ENCODE results near the gene TK2. TPM values are rescaled to one million over a fixed set of nuclear protein-coding genes. Genes with fewer than 3 reads are reported as not detected.
A peak's percentile ranks its signal among the peaks of the same experiment; 100 is the strongest.

Gene TK2
- total and polyA plus RNA-seq, 9 of the 15 experiments (the other 6 are each of a cell fraction or from before 2014, with no cell fraction given): 1.1 to 10.2 (median 5.3) TPM

DNA sequence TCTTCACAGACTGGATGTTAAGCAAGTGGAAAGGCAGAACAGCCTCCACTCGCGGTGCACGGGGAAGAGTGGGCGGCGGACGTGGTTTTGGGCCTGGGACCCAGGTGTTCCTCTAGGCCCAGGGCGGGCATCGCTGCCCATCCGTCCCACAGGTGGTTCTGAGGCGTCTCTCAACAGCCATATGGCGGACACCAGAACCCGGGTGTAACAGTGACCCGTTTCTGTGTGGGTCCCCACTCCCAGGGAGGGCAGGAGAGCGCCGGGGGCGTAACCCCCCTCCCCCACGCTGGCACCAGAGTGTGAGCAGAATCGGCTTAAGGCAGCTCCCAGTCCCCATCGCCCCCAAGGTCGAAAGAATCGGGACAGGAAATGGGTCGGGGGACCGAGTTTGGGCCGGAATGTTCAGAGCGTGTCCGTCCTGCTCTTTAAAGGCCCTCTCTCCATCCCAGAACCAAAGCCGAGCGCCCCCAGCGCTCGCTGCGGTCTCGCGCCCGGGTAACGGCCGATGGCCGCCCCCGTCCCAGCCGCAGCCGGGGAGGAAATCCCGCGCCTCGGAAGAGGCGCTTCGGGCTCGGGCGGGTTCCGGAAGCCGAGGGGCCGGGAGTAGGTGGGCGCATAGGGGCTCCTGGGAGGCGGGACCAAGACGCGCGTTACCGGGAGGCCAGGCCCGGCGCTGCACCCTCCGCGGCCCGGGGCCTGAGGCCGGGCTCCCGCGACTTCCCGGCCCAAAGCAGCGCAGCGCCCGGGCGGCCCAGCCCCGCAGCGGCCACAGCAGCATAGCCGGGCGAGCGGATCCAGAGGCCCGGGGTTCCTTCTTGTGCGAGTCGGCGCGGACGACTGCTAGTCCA is at the start of gene TK2 (continued):
- TF ChIP-seq, protein P1, sequence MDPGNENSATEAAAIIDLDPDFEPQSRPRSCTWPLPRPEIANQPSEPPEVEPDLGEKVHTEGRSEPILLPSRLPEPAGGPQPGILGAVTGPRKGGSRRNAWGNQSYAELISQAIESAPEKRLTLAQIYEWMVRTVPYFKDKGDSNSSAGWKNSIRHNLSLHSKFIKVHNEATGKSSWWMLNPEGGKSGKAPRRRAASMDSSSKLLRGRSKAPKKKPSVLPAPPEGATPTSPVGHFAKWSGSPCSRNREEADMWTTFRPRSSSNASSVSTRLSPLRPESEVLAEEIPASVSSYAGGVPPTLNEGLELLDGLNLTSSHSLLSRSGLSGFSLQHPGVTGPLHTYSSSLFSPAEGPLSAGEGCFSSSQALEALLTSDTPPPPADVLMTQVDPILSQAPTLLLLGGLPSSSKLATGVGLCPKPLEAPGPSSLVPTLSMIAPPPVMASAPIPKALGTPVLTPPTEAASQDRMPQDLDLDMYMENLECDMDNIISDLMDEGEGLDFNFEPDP (CRISPR knock-in tag; IDR thresholded peaks at IDR 0.05): 0 out of 2 replicates have a peak, but pooled peaks have one; percentile 9
- peak; percentile 66 for TF ChIP-seq POLR2A (conservative IDR thresholded peaks at IDR 0.05)
- TF ChIP-seq, protein P2, sequence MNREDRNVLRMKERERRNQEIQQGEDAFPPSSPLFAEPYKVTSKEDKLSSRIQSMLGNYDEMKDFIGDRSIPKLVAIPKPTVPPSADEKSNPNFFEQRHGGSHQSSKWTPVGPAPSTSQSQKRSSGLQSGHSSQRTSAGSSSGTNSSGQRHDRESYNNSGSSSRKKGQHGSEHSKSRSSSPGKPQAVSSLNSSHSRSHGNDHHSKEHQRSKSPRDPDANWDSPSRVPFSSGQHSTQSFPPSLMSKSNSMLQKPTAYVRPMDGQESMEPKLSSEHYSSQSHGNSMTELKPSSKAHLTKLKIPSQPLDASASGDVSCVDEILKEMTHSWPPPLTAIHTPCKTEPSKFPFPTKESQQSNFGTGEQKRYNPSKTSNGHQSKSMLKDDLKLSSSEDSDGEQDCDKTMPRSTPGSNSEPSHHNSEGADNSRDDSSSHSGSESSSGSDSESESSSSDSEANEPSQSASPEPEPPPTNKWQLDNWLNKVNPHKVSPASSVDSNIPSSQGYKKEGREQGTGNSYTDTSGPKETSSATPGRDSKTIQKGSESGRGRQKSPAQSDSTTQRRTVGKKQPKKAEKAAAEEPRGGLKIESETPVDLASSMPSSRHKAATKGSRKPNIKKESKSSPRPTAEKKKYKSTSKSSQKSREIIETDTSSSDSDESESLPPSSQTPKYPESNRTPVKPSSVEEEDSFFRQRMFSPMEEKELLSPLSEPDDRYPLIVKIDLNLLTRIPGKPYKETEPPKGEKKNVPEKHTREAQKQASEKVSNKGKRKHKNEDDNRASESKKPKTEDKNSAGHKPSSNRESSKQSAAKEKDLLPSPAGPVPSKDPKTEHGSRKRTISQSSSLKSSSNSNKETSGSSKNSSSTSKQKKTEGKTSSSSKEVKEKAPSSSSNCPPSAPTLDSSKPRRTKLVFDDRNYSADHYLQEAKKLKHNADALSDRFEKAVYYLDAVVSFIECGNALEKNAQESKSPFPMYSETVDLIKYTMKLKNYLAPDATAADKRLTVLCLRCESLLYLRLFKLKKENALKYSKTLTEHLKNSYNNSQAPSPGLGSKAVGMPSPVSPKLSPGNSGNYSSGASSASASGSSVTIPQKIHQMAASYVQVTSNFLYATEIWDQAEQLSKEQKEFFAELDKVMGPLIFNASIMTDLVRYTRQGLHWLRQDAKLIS (CRISPR knock-in tag; IDR thresholded peaks at IDR 0.05): peak; percentile 45; the same call in 1 of the 2 replicates
- TF ChIP-seq SP1 (CRISPR knock-in tag; IDR thresholded peaks at IDR 0.05): 0 out of 2 replicates have a peak, but pooled peaks have one; percentile 33
- TF ChIP-seq BRF1 (IDR thresholded peaks at IDR 0.05; ENCODE audit: borderline replicate concordance, extremely low read depth, insufficient read length): no peak
- peak; percentile 37; the same call in 1 of the 2 replicates for TF ChIP-seq KDM2B (CRISPR knock-in tag; IDR thresholded peaks at IDR 0.05)
- TF ChIP-seq, protein P3, sequence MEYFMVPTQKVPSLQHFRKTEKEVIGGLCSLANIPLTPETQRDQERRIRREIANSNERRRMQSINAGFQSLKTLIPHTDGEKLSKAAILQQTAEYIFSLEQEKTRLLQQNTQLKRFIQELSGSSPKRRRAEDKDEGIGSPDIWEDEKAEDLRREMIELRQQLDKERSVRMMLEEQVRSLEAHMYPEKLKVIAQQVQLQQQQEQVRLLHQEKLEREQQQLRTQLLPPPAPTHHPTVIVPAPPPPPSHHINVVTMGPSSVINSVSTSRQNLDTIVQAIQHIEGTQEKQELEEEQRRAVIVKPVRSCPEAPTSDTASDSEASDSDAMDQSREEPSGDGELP (CRISPR knock-in tag; IDR thresholded peaks at IDR 0.05; ENCODE audit: borderline replicate concordance): peak; percentile 36
- TF ChIP-seq TBP (optimal IDR thresholded peaks at IDR 0.05; ENCODE audit: low read depth, low read length): peak; percentile 53
- no peak for TF ChIP-seq ZNF274 (IDR thresholded peaks at IDR 0.05; ENCODE audit: borderline replicate concordance, low read depth, low read length)
- no peak for TF ChIP-seq NFYB (IDR thresholded peaks at IDR 0.05; ENCODE audit: extremely low read depth, insufficient read length)
- TF ChIP-seq, protein P4, sequence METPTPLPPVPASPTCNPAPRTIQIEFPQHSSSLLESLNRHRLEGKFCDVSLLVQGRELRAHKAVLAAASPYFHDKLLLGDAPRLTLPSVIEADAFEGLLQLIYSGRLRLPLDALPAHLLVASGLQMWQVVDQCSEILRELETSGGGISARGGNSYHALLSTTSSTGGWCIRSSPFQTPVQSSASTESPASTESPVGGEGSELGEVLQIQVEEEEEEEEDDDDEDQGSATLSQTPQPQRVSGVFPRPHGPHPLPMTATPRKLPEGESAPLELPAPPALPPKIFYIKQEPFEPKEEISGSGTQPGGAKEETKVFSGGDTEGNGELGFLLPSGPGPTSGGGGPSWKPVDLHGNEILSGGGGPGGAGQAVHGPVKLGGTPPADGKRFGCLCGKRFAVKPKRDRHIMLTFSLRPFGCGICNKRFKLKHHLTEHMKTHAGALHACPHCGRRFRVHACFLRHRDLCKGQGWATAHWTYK (CRISPR knock-in tag; IDR thresholded peaks at IDR 0.05): peak; percentile 50; the same call in 1 of the 2 replicates
- TF ChIP-seq ARID2 (IDR thresholded peaks at IDR 0.05): no peak
- peak in 2 of 3 experiments; percentile 60 to 89 for TF ChIP-seq YY1 (IDR thresholded peaks at IDR 0.05; ENCODE audit: borderline replicate concordance in 1 of 3, control insufficient read depth in 1 of 3, extremely low read depth in 1 of 3, insufficient read depth in 3 of 3, insufficient read length in 1 of 3, insufficient replicate concordance in 2 of 3, low read depth in 1 of 3, low read length in 2 of 3)
- peak; percentile 87 for TF ChIP-seq BRD4 (IDR thresholded peaks at IDR 0.05)
- peak; percentile 84 for TF ChIP-seq GABPA (tag; conservative IDR thresholded peaks at IDR 0.05; ENCODE audit: low read depth)
